Colonic mucosa (tissue), 4 donors: ENCODE data around the gene ALX4. TPM values are rescaled to one million over a fixed set of nuclear protein-coding genes. Genes with fewer than 3 reads are reported as not detected.

Experiments used
- DNase-seq: peaks from one replicate; pipeline ENCODE4 v3.0.0-alpha.2; 2020
- H3K27ac ChIP-seq: fragments of 200-600 bp; one replicate; pipeline ENCODE4 v1.8.0; 2021
- H3K27me3 ChIP-seq: fragments of 200-600 bp; one replicate; pipeline ENCODE4 v1.8.0; 2021
- H3K36me3 ChIP-seq: fragments of 200-600 bp; one replicate; pipeline ENCODE4 v1.8.0; 2021
- H3K4me1 ChIP-seq: fragments of 200-600 bp; one replicate; pipeline ENCODE4 v1.8.0; 2021; ENCODE audit warnings: mild to moderate bottlenecking
- H3K4me3 ChIP-seq: fragments of 200-600 bp; one replicate; pipeline ENCODE4 v1.8.0; 2021
- H3K9ac ChIP-seq, 2 donors: one replicate each; pipeline ENCODE4 v1.7.0; 2013; ENCODE audit warnings: control low read depth in 2 of 2, low read depth in 2 of 2, low read length in 2 of 2
- H3K9me3 ChIP-seq: fragments of 200-600 bp; one replicate; pipeline ENCODE4 v1.8.0; 2021
- CTCF ChIP-seq: fragments of 200-600 bp; IDR thresholded peaks from one replicate; pipeline ENCODE4 v1.8.0; 2022; ENCODE audit warnings: antibody characterized with exemption, mild to moderate bottlenecking
- intact Hi-C: fragments of 100-400 bp; cut with DNase I; formaldehyde crosslinking; loops from one replicate; pipeline ENCODE4 v1.14.1; 2022
- total RNA-seq, 2 donors: library from RNA; stranded (reverse); fragmentation: NEBNext Ultra II Directional in 1 of 2; extraction: Animal tissue kit (Norgen Biotek cat#: 25700) in 1 of 2; gene quantifications; one replicate each; pipeline ENCODE4 v1.2.1, GENCODE V29; 2021
- donor health status: healthy.
- donor health status: DM: no; HTN: no; CAD: no.
- donor health status: DM: no; HTN: no; CAD: no.

ALX4 gene
- total RNA-seq, 2 donors from 2014 or later = not detected

DNA sequence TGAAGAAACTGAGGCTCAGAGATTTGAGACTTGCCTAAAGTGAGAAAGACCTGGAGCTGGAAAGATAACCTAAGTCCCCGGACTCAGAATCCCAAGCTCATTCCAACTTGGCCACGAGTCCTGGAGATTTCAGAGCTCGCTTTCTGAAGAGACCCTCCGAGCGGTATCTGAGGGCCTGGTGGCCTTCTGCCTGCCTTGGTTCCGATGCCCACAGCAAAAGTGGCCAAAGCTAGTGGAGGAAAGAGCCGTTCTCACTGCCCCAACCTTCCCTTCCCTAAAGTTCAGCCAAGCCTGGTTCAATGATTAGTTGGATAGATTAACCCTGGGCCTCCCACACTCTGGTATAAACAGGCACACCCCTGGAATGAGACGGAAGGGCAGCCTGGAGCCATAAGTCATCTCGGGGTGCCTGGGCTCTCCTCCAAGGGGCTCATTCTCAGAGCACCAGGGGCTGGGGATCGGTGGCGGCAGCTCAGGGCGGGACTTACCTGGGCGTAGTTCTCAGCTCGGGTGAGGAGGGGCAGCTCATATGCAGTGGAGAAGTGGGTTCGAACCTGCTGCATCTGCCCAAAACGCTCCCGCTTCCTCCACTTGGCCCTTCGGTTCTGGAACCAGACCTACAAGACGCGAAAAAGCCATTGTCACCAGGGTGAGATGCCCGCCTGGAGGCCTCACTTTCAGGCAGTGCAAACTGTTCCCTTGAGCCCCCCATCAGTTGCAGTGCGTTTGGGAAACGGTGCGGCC lies 42.8 kb downstream of the ALX4 start:
- Histone ChIP-seq H3K27me3 (no peaks in the 10 kb centered on the region), H3K4me3 (no peak overlapping the region), H3K9me3 (no peaks in the 10 kb centered on the region), H3K9ac (no peak overlapping the region), H3K4me1 (no peaks in the 10 kb centered on the region), H3K27ac (no peak overlapping the region), H3K36me3 (no peaks in the 10 kb centered on the region)
- DNase-seq = no peak
- intact Hi-C loops = no loop called here
- no peak for TF ChIP-seq CTCF

GRCh38 chr11:44266056-44266780 lies 43.7 kb downstream of the ALX4 start:
- Histone ChIP-seq H3K9me3 (no peaks in the 10 kb centered on the region), H3K36me3 (no peaks in the 10 kb centered on the region), H3K27me3 (no peaks in the 10 kb centered on the region), H3K27ac (no peak overlapping the region), H3K9ac (no peak overlapping the region), H3K4me1 (no peaks in the 10 kb centered on the region), H3K4me3 (no peak overlapping the region)
- no peak for TF ChIP-seq CTCF
- intact Hi-C loops = no loop called here
- DNase-seq = no peak

DNA sequence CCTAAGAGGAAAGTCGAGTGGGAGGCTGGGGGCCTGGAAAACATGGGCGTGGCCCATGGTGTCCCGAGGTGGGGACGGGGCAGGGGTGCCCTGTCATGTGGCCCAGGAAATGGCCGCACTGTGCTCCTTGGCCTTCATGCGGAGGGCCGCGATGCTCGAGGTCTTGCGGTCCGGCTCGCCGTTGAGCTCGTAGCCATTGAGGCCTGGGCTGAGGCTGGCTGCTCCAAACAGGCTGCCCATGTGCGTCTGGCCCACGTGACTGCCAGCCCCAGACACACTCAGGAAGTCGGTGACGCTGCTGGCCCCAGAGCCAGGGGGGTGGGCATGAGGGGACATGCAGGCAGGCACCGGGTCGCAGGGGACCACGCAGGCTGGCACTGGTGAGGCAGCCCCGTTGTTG lies 45.2 kb downstream of the ALX4 start:
- H3K36me3 ChIP-seq = no peaks in the 10 kb centered on the region
- DNase-seq = no peak
- H3K4me1 ChIP-seq = no peaks in the 10 kb centered on the region
- no peak for TF ChIP-seq CTCF
- H3K27ac ChIP-seq = no peak overlapping the region
- H3K9me3 ChIP-seq = no peaks in the 10 kb centered on the region
- no peak overlapping the region for H3K4me3 ChIP-seq
- H3K9ac ChIP-seq = no peak overlapping the region
- no peaks in the 10 kb centered on the region for H3K27me3 ChIP-seq
- intact Hi-C loops = no loop called here

GRCh38 chr11:44264438-44264749 lies 45.5 kb downstream of the ALX4 start:
- H3K9me3 ChIP-seq = no peaks in the 10 kb centered on the region
- H3K9ac ChIP-seq = no peak overlapping the region
- DNase-seq = no peak
- TF ChIP-seq CTCF = no peak
- no peaks in the 10 kb centered on the region for H3K36me3 ChIP-seq
- no peaks in the 10 kb centered on the region for H3K27me3 ChIP-seq
- intact Hi-C loops = no loop called here
- H3K27ac ChIP-seq = no peak overlapping the region
- H3K4me1 ChIP-seq = no peaks in the 10 kb centered on the region
- H3K4me3 ChIP-seq = no peak overlapping the region

- H3K27me3 ChIP-seq = no peaks in the 10 kb centered on the region
Measured at GRCh38 chr11:44263738-44264437, 46.1 kb downstream of the ALX4 start.

More at GRCh38 chr11:44263738-44264437, 46.1 kb downstream of the ALX4 start:
- Histone ChIP-seq H3K9me3 (no peaks in the 10 kb centered on the region), H3K4me3 (no peak overlapping the region), H3K27ac (no peak overlapping the region), H3K36me3 (no peaks in the 10 kb centered on the region), H3K4me1 (no peaks in the 10 kb centered on the region), H3K9ac (no peak overlapping the region)
- TF ChIP-seq CTCF = no peak
- no peak for DNase-seq
- intact Hi-C loops = no loop called here
